Caco-2 (cell line): Measurements from ENCODE around the gene RNF14. TPM values are rescaled to one million over a fixed set of nuclear protein-coding genes. Genes with fewer than 3 reads are reported as not detected.

Experiments used
- BruUV-seq: library from RNA; stranded (reverse); fragments of 400-500 nt; replicated peaks from 2 replicates; lab custom pipeline; 2021; lab: Mats Ljungman, UMichigan
- CTCF ChIA-PET: fragments of 300-600 bp; sonication (Branson Sonifier 250); formaldehyde crosslinking; loops from one replicate; lab custom pipeline; 2022; ENCODE audit warnings: antibody characterized with exemption; lab: Charles Lee
- POLR2A ChIA-PET: fragments of 300-600 bp; sonication (Branson Sonifier 250); formaldehyde crosslinking; loops from one replicate; lab custom pipeline; 2022; ENCODE audit warnings: antibody characterized with exemption; lab: Charles Lee
- DNase-seq, 2 experiments: peaks; one replicate each; pipeline versions ENCODE4 v3.0.0 to v3.0.0-alpha.2; 2020 to 2022
- H3K27me3 ChIP-seq: replicated peaks from 2 replicates; pipeline ENCODE4 v1.6.0; 2011; ENCODE audit warnings: low read length; ENCODE audit not compliant: control insufficient read depth, insufficient read depth
- H3K36me3 ChIP-seq: 2 replicates; pipeline ENCODE4 v1.5.1; 2011; ENCODE audit warnings: low read length; ENCODE audit not compliant: control insufficient read depth, insufficient read depth
- H3K4me1 ChIP-seq: fragments of 250-450 bp; sonication (Bioruptor Pico); 2 replicates; pipeline ENCODE4 v1.5.1; 2020; ENCODE audit warnings: mild to moderate bottlenecking
- H3K4me3 ChIP-seq: 2 replicates; pipeline ENCODE4 v1.5.1; 2011; ENCODE audit warnings: low read depth, mild to moderate bottlenecking, control low read depth, low read length
- H3K9me3 ChIP-seq: fragments of 250-450 bp; sonication (Bioruptor Pico); 2 replicates; pipeline ENCODE4 v1.5.1; 2020; ENCODE audit warnings: mild to moderate bottlenecking, moderate library complexity
- H3K27ac Mint-ChIP-seq: one replicate; pipeline ENCODE4 v1.8.0; 2022; ENCODE audit warnings: mixed read lengths; ENCODE audit not compliant: unreplicated experiment
- H3K27me3 Mint-ChIP-seq: one replicate; pipeline ENCODE4 v1.8.0; 2022; ENCODE audit warnings: mixed read lengths; ENCODE audit not compliant: insufficient read depth, unreplicated experiment
- H3K36me3 Mint-ChIP-seq: one replicate; pipeline ENCODE4 v1.8.0; 2022; ENCODE audit warnings: mild to moderate bottlenecking, mixed read lengths; ENCODE audit not compliant: insufficient read depth, unreplicated experiment
- H3K4me1 Mint-ChIP-seq: one replicate; pipeline ENCODE4 v1.8.0; 2022; ENCODE audit warnings: low read depth, mixed read lengths; ENCODE audit not compliant: unreplicated experiment
- H3K4me3 Mint-ChIP-seq: one replicate; pipeline ENCODE4 v1.8.0; 2022; ENCODE audit warnings: mild to moderate bottlenecking, moderate library complexity, mixed read lengths; ENCODE audit not compliant: unreplicated experiment
- H3K9me3 Mint-ChIP-seq: one replicate; pipeline ENCODE4 v1.8.0; 2022; ENCODE audit warnings: mixed read lengths; ENCODE audit not compliant: unreplicated experiment
- intact Hi-C: fragments of 100-400 bp; cut with micrococcal nuclease; formaldehyde crosslinking; loops from one replicate; pipeline ENCODE4 v1.10.0; 2022; ENCODE audit not compliant: unreplicated experiment
- total RNA-seq: library from RNA; stranded (reverse); gene quantifications from 2 replicates; pipeline ENCODE4 v1.2.3, GENCODE V29; 2022
- TF ChIP-seq, protein P1 (sequence below), 2 experiments: fragments of 200-600 bp in 1 of 2; IDR thresholded peaks; 1 replicate in 1 of 2; 2 replicates in 1 of 2; pipeline versions ENCODE4 v1.5.1 to v1.8.0; 2011 to 2022; ENCODE audit warnings: antibody characterized with exemption in 1 of 2, control low read depth in 1 of 2, inconsistent platforms in 1 of 2, low read depth in 1 of 2, low read length in 1 of 2, mild to moderate bottlenecking in 1 of 2, moderate library complexity in 1 of 2; ENCODE audit not compliant: insufficient read depth in 1 of 2, severe bottlenecking in 1 of 2, unreplicated experiment in 1 of 2

RNF14 gene
- total RNA-seq, 1 experiment from 2014 or later = 38.7 TPM

DNA sequence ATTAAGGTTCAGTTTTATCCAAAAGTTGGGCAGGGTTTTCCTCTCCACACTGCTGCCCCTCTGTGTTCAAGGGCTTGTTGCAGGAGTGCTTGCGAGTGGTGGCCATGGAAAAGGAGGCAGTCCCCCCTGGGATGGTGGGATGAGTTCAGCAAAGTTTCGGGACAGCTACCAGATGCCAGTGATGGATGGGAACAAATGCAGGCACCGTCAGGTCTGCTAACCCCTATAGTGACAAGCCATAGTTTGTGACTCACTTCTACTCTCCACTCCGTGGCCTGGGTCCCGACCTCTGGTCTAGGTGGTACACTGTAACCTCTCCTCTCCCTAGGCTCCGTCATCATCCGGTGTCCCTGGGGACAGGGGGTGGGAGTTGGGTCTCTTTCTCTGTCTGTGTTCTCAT is 3.8 kb upstream of the RNF14 start:
- no TSS peak for BruUV-seq
- TF ChIP-seq, protein P1, sequence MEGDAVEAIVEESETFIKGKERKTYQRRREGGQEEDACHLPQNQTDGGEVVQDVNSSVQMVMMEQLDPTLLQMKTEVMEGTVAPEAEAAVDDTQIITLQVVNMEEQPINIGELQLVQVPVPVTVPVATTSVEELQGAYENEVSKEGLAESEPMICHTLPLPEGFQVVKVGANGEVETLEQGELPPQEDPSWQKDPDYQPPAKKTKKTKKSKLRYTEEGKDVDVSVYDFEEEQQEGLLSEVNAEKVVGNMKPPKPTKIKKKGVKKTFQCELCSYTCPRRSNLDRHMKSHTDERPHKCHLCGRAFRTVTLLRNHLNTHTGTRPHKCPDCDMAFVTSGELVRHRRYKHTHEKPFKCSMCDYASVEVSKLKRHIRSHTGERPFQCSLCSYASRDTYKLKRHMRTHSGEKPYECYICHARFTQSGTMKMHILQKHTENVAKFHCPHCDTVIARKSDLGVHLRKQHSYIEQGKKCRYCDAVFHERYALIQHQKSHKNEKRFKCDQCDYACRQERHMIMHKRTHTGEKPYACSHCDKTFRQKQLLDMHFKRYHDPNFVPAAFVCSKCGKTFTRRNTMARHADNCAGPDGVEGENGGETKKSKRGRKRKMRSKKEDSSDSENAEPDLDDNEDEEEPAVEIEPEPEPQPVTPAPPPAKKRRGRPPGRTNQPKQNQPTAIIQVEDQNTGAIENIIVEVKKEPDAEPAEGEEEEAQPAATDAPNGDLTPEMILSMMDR (IDR thresholded peaks at IDR 0.05; ENCODE audit: insufficient read depth in 1 of 2, low read depth in 1 of 2, low read length in 1 of 2, severe bottlenecking in 1 of 2, unreplicated experiment in 1 of 2) = no peak
- H3K4me3 ChIP-seq = no peak overlapping the region
- no peaks in the 10 kb centered on the region for H3K27me3 ChIP-seq
- intact Hi-C loops = no loop called here
- H3K9me3 Mint-ChIP-seq = no peaks in the 10 kb centered on the region
- H3K36me3 ChIP-seq = no peaks in the 10 kb centered on the region
- no peak for DNase-seq
- ChIA-PET CTCF (interaction anchor here (0.6 kb wide), 1 partner anchor 38 kb away, joined by 3 read pairs; no protein-coding TSS in a partner anchor), POLR2A (no interaction called here)
- H3K4me3 Mint-ChIP-seq = no peak overlapping the region
- H3K9me3 ChIP-seq = no peaks in the 10 kb centered on the region
- H3K4me1 ChIP-seq = peaks cover 20% of the 10 kb centered on the region
- no peak overlapping the region for H3K27ac Mint-ChIP-seq
- H3K4me1 Mint-ChIP-seq = peaks cover 6% of the 10 kb centered on the region
- H3K27me3 Mint-ChIP-seq = no peaks in the 10 kb centered on the region
- H3K36me3 Mint-ChIP-seq = peaks cover 15% of the 10 kb centered on the region

GRCh38 chr5:141966275-141966962 is 2.5 kb upstream of the RNF14 start:
- Mint-ChIP-seq H3K9me3 (no peaks in the 10 kb centered on the region), H3K36me3 (peaks cover 17% of the 10 kb centered on the region), H3K4me1 (peaks cover 6% of the 10 kb centered on the region), H3K27me3 (no peaks in the 10 kb centered on the region), H3K27ac (no peak overlapping the region), H3K4me3 (no peak overlapping the region)
- Histone ChIP-seq H3K27me3 (no peaks in the 10 kb centered on the region), H3K4me1 (peaks cover 23% of the 10 kb centered on the region), H3K4me3 (no peak overlapping the region), H3K9me3 (no peaks in the 10 kb centered on the region), H3K36me3 (no peaks in the 10 kb centered on the region)
- TF ChIP-seq, protein P1 (IDR thresholded peaks at IDR 0.05; ENCODE audit: insufficient read depth in 1 of 2, low read depth in 1 of 2, low read length in 1 of 2, severe bottlenecking in 1 of 2, unreplicated experiment in 1 of 2) = no peak
- POLR2A ChIA-PET = no interaction called here
- DNase-seq = no peak
- CTCF ChIA-PET = interaction anchor here (0.7 kb wide), 1 partner anchor 53 kb away, joined by 4 read pairs; no protein-coding TSS in a partner anchor
- intact Hi-C loops = no loop called here
- no TSS peak for BruUV-seq

DNA sequence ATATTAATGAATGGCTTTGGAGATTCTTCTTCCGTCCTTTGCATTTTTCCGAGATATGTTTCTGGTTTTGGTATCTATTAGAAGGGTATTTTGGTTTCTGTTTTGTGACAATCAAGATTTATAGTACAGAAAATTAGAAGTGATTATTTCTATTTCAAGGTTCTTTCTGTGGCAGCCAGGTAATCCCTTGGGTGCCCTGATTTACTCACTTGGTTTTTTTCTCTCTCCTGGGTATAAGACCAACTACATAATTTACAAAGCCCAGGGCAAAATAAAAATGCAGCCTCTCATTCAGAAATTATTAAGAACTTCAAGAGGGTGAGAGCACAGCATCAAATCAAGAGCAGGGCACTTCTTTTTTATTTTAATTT is 2.0 kb upstream of the RNF14 start:
- DNase-seq = no peak
- Mint-ChIP-seq H3K27me3 (no peaks in the 10 kb centered on the region), H3K4me3 (no peak overlapping the region), H3K4me1 (peaks cover 6% of the 10 kb centered on the region), H3K9me3 (no peaks in the 10 kb centered on the region), H3K36me3 (peaks cover 21% of the 10 kb centered on the region), H3K27ac (no peak overlapping the region)
- TF ChIP-seq, protein P1 (IDR thresholded peaks at IDR 0.05; ENCODE audit: insufficient read depth in 1 of 2, low read depth in 1 of 2, low read length in 1 of 2, severe bottlenecking in 1 of 2, unreplicated experiment in 1 of 2) = no peak
- H3K27me3 ChIP-seq = no peaks in the 10 kb centered on the region
- intact Hi-C loops = no loop called here
- H3K36me3 ChIP-seq = no peaks in the 10 kb centered on the region
- no peak overlapping the region for H3K4me3 ChIP-seq
- CTCF ChIA-PET = no interaction called here
- POLR2A ChIA-PET = no interaction called here
- BruUV-seq = no TSS peak
- no peaks in the 10 kb centered on the region for H3K9me3 ChIP-seq
- peaks cover 23% of the 10 kb centered on the region for H3K4me1 ChIP-seq
